Effector memory CD4-positive, alpha-beta T cell (primary cell): ENCODE results near the gene WDR75.
"Not testable (repeated sequence)": the region's sequence is repeated elsewhere in the genome, so short reads cannot be mapped to it uniquely, and the experiment has no call there.

Experiments
- DNase-seq, 3 donors: peaks; one replicate each; pipeline ENCODE4 v3.0.0-alpha.2; 2020
- H3K27ac ChIP-seq: 2 replicates; pipeline ENCODE4 v1.7.0; 2013; ENCODE audit warnings: mild to moderate bottlenecking, low read length, moderate library complexity; ENCODE audit not compliant: insufficient read depth, poor library complexity, severe bottlenecking
- H3K27me3 ChIP-seq: replicated peaks from 2 replicates; pipeline ENCODE4 v1.7.0; 2013; ENCODE audit warnings: mild to moderate bottlenecking, low read length; ENCODE audit not compliant: insufficient read depth, control insufficient read depth, poor library complexity, severe bottlenecking
- H3K36me3 ChIP-seq: 2 replicates; pipeline ENCODE4 v1.7.0; 2013; ENCODE audit warnings: mild to moderate bottlenecking, low read length, moderate library complexity; ENCODE audit not compliant: control insufficient read depth, insufficient read depth
- H3K4me1 ChIP-seq: 2 replicates; pipeline ENCODE4 v1.7.0; 2013; ENCODE audit warnings: low read length, mild to moderate bottlenecking; ENCODE audit not compliant: control insufficient read depth, insufficient read depth, poor library complexity, severe bottlenecking
- H3K4me3 ChIP-seq: 2 replicates; pipeline ENCODE4 v1.7.0; 2013; ENCODE audit warnings: low read length, low read depth, mild to moderate bottlenecking; ENCODE audit not compliant: insufficient read depth, poor library complexity, severe bottlenecking
- H3K9me3 ChIP-seq: 2 replicates; pipeline ENCODE4 v1.7.0; 2013; ENCODE audit warnings: mild to moderate bottlenecking, low read length, moderate library complexity; ENCODE audit not compliant: control insufficient read depth

Gene WDR75

GRCh38 chr2:189411860-189412259 is 29.4 kb upstream of the WDR75 start:
- no peaks in the 10 kb centered on the region for H3K9me3 ChIP-seq
- H3K27ac ChIP-seq: no peak overlapping the region
- peaks cover 3% of the 10 kb centered on the region for H3K4me1 ChIP-seq
- no peaks in the 10 kb centered on the region for H3K27me3 ChIP-seq
- DNase-seq: no peak
- no peak overlapping the region for H3K4me3 ChIP-seq
- H3K36me3 ChIP-seq: no peaks in the 10 kb centered on the region

- Histone ChIP-seq H3K4me1 (peaks cover 3% of the 10 kb centered on the region), H3K27me3 (no peaks in the 10 kb centered on the region), H3K36me3 (no peaks in the 10 kb centered on the region), H3K27ac (no peak overlapping the region), H3K9me3 (no peaks in the 10 kb centered on the region), H3K4me3 (no peak overlapping the region)
- peak in 1 of 3 donors; percentile 20 for DNase-seq
Observed at GRCh38 chr2:189412330-189412953, 28.8 kb upstream of the WDR75 start.

- no peak overlapping the region for H3K27ac ChIP-seq
Observed at GRCh38 chr2:189413249-189413648, 28.0 kb upstream of the WDR75 start.

DNA sequence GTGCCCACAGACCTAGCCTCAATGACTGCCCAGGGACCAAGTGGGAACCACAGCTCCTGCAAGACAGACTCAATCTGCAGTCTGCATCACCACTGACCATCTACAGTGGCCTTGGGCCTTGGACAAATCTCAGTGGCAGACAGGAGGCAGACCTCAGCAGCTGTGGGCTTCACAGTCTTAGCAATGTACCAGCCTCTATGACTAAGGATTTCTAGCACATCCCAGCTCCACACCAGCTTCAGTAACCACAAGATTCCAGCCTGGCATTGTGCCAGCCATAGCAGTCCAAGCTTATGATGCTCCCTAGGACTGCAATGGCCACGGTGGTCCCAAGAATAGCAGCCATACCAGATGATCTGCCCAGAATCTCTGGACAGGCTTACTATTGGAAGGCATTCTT is 19.6 kb upstream of the WDR75 start:
- no peaks in the 10 kb centered on the region for H3K9me3 ChIP-seq
- no peak overlapping the region for H3K4me3 ChIP-seq
- no peaks in the 10 kb centered on the region for H3K4me1 ChIP-seq
- no peak overlapping the region for H3K27ac ChIP-seq
- H3K27me3 ChIP-seq: no peaks in the 10 kb centered on the region
- no peak for DNase-seq
- no peaks in the 10 kb centered on the region for H3K36me3 ChIP-seq

More at GRCh38 chr2:189413249-189413648, 28.0 kb upstream of the WDR75 start:
- Histone ChIP-seq H3K4me1 (peaks cover 3% of the 10 kb centered on the region), H3K27me3 (no peaks in the 10 kb centered on the region), H3K4me3 (no peak overlapping the region), H3K36me3 (no peaks in the 10 kb centered on the region), H3K9me3 (no peaks in the 10 kb centered on the region)
- DNase-seq: no peak

DNA sequence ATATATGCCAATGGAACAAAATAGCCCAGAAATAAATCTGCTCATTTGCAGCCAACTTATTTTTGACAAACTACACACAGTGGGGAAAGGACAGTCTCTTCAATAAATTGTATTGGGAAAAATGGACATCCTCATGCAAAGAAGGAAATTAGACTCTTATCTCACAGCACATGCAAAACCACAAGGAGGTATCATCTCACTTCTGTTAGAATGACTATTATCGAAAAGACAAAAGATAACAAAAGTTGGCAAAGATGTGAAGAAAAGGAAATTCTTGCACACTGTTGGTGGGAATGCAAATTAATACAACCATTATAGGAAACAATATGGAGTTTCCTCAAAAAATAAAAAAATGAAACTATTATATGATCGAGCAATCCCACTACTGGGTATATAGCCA is 16.3 kb upstream of the WDR75 start:
- DNase-seq: no peak
- no peaks in the 10 kb centered on the region for H3K9me3 ChIP-seq
- no peaks in the 10 kb centered on the region for H3K36me3 ChIP-seq
- no peaks in the 10 kb centered on the region for H3K4me1 ChIP-seq
- H3K27me3 ChIP-seq: no peaks in the 10 kb centered on the region
- no peak overlapping the region for H3K4me3 ChIP-seq
- H3K27ac ChIP-seq: no peak overlapping the region

GRCh38 chr2:189425676-189426075 is 15.6 kb upstream of the WDR75 start:
- H3K4me1 ChIP-seq: no peaks in the 10 kb centered on the region
- no peak overlapping the region for H3K27ac ChIP-seq
- no peaks in the 10 kb centered on the region for H3K9me3 ChIP-seq
- H3K27me3 ChIP-seq: no peaks in the 10 kb centered on the region
- DNase-seq: no peak
- no peak overlapping the region for H3K4me3 ChIP-seq
- no peaks in the 10 kb centered on the region for H3K36me3 ChIP-seq

DNA sequence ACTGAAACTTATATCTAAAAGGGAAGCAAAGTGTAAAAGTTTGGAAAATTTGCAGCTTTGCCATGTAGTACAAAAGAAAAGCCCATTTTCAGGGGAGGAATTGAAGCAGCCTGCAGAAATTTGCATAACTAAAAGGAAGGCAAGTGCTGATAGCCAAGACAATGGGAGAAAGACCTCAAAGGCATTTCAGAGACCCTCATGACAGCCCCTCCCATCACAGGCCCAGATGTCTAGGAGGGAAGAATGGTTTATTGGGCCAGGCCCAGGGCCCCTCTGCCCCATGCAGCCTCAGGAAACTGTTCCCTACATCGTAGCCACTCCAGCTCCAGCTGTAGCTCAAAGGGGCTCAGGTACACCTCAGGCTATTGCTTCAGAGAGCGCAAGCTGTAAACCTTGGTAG is 14.4 kb upstream of the WDR75 start:
- no peak for DNase-seq
- Histone ChIP-seq H3K36me3 (no peaks in the 10 kb centered on the region), H3K9me3 (no peaks in the 10 kb centered on the region)

DNA sequence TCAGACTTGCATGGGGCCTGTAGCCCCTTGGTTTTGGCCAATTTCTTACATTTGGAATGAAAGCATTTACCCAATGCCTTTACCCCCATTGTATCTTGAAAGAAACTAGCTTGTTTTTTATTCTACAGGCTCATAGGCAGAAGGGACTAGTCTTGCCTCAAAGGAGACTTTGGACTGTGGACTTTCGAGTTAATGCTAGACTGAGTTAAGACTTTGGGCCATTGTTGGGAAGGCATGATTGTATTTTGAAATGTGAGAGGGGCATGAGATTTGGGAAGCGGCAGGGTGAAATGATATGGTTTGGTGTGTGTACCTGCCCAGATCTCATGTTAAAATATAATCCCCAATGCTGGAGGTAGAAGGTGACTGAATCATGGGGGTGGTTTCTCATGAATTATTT is 13.4 kb upstream of the WDR75 start:
- no peak overlapping the region for H3K4me3 ChIP-seq
- H3K4me1 ChIP-seq: no peaks in the 10 kb centered on the region
- no peaks in the 10 kb centered on the region for H3K36me3 ChIP-seq
- no peaks in the 10 kb centered on the region for H3K27me3 ChIP-seq
- no peak for DNase-seq
- H3K27ac ChIP-seq: no peak overlapping the region
- no peaks in the 10 kb centered on the region for H3K9me3 ChIP-seq

More for the DNA sequence above, 14.4 kb upstream of the WDR75 start:
- H3K4me1 ChIP-seq: no peaks in the 10 kb centered on the region
- H3K27me3 ChIP-seq: no peaks in the 10 kb centered on the region
- no peak overlapping the region for H3K4me3 ChIP-seq
- H3K27ac ChIP-seq: no peak overlapping the region

- not testable (repeated sequence) for H3K27ac ChIP-seq, H3K4me3 ChIP-seq, H3K9me3 ChIP-seq, DNase-seq, H3K36me3 ChIP-seq, H3K27me3 ChIP-seq, H3K4me1 ChIP-seq
Observed at GRCh38 chr2:189430448-189430847, 10.8 kb upstream of the WDR75 start.

- not testable (repeated sequence) for DNase-seq, H3K27me3 ChIP-seq, H3K9me3 ChIP-seq, H3K4me1 ChIP-seq, H3K27ac ChIP-seq, H3K36me3 ChIP-seq, H3K4me3 ChIP-seq
Observed at GRCh38 chr2:189435803-189436202, 5.5 kb upstream of the WDR75 start.
